H9 (cell line): Measurements from ENCODE around the gene ELAC2. TPM values are rescaled to one million over a fixed set of nuclear protein-coding genes. Genes with fewer than 3 reads are reported as not detected.

Source experiments
- DNase-seq: peaks from one replicate; pipeline ENCODE4 v3.0.0-alpha.2; 2017
- H2AFZ ChIP-seq: one replicate; pipeline ENCODE4 v1.6.1; 2013; ENCODE audit warnings: mild to moderate bottlenecking, low read length, control low read depth, moderate library complexity
- H2AK5ac ChIP-seq: 2 replicates; pipeline ENCODE4 v1.6.1; 2013; ENCODE audit warnings: low read length, control low read depth, mixed read lengths; ENCODE audit not compliant: insufficient read length
- H2BK120ac ChIP-seq: one replicate; pipeline ENCODE4 v1.6.1; 2013; ENCODE audit warnings: low read depth, mild to moderate bottlenecking, low read length, control low read depth, inconsistent platforms; ENCODE audit not compliant: poor library complexity, severe bottlenecking
- H2BK12ac ChIP-seq: 2 replicates; pipeline ENCODE4 v1.6.1; 2013; ENCODE audit warnings: low read length, control low read depth, mixed read lengths, low read depth; ENCODE audit not compliant: insufficient read length
- H2BK15ac ChIP-seq: 2 replicates; pipeline ENCODE4 v1.6.1; 2013; ENCODE audit warnings: low read depth, low read length, control low read depth
- H2BK20ac ChIP-seq: one replicate; pipeline ENCODE4 v1.6.1; 2013; ENCODE audit warnings: low read depth, mild to moderate bottlenecking, low read length, control low read depth, inconsistent platforms; ENCODE audit not compliant: poor library complexity, severe bottlenecking
- H2BK5ac ChIP-seq: 2 replicates; pipeline ENCODE4 v1.6.1; 2013; ENCODE audit warnings: low read length, control low read depth, mixed read lengths; ENCODE audit not compliant: insufficient read length
- H3K14ac ChIP-seq: 2 replicates; pipeline ENCODE4 v1.6.1; 2013; ENCODE audit warnings: low read length, control low read depth; ENCODE audit not compliant: insufficient read depth
- H3K18ac ChIP-seq: 2 replicates; pipeline ENCODE4 v1.6.1; 2013; ENCODE audit warnings: low read depth, mild to moderate bottlenecking, mixed read lengths, low read length, control low read depth; ENCODE audit not compliant: insufficient read length
- H3K23ac ChIP-seq: 2 replicates; pipeline ENCODE4 v1.6.1; 2013; ENCODE audit warnings: low read length, control low read depth, mixed read lengths, low read depth; ENCODE audit not compliant: insufficient read length
- H3K23me2 ChIP-seq: 2 replicates; pipeline ENCODE4 v1.6.1; 2013; ENCODE audit warnings: low read depth, mild to moderate bottlenecking, mixed read lengths, low read length, control low read depth; ENCODE audit not compliant: insufficient read length, poor library complexity, severe bottlenecking
- H3K27ac ChIP-seq: 2 replicates; pipeline ENCODE4 v1.5.1; 2013; ENCODE audit warnings: low read length, control low read depth, mixed read lengths, low read depth; ENCODE audit not compliant: insufficient read length
- H3K27me3 ChIP-seq: 2 replicates; pipeline ENCODE4 v1.6.1; 2013; ENCODE audit warnings: low read length, control low read depth, inconsistent platforms; ENCODE audit not compliant: insufficient read depth
- H3K4ac ChIP-seq: 2 replicates; pipeline ENCODE4 v1.6.1; 2013; ENCODE audit warnings: low read depth, mild to moderate bottlenecking, control low read depth, inconsistent platforms, low read length, moderate library complexity
- H3K4me1 ChIP-seq: 2 replicates; pipeline ENCODE4 v1.6.1; 2013; ENCODE audit warnings: low read length, control low read depth, inconsistent platforms; ENCODE audit not compliant: insufficient read depth
- H3K4me2 ChIP-seq: 2 replicates; pipeline ENCODE4 v1.6.1; 2013; ENCODE audit warnings: low read length, control low read depth, mixed read lengths; ENCODE audit not compliant: insufficient read length, insufficient read depth
- H3K56ac ChIP-seq: 2 replicates; pipeline ENCODE4 v1.6.1; 2013; ENCODE audit warnings: low read depth, mild to moderate bottlenecking, mixed read lengths, low read length, control low read depth; ENCODE audit not compliant: insufficient read length
- H3K79me1 ChIP-seq: 2 replicates; pipeline ENCODE4 v1.6.1; 2013; ENCODE audit warnings: low read depth, mild to moderate bottlenecking, moderate library complexity, low read length, control low read depth, inconsistent platforms; ENCODE audit not compliant: insufficient read depth, poor library complexity, severe bottlenecking
- H3K79me2 ChIP-seq: 2 replicates; pipeline ENCODE4 v1.6.1; 2013; ENCODE audit warnings: low read length, control low read depth, inconsistent platforms; ENCODE audit not compliant: insufficient read depth
- H3K9ac ChIP-seq: 2 replicates; pipeline ENCODE4 v1.6.1; 2013; ENCODE audit warnings: low read length, control low read depth, mixed read lengths; ENCODE audit not compliant: insufficient read length; ENCODE audit errors: extremely low read depth
- H3K9me3 ChIP-seq: one replicate; pipeline ENCODE4 v1.6.1; 2013; ENCODE audit warnings: low read depth, low read length, inconsistent platforms; ENCODE audit not compliant: control insufficient read depth
- H3T11ph ChIP-seq: one replicate; pipeline ENCODE4 v1.6.1; 2013; ENCODE audit warnings: mild to moderate bottlenecking, low read length, control low read depth, inconsistent platforms
- H4K20me1 ChIP-seq: one replicate; pipeline ENCODE4 v1.6.1; 2013; ENCODE audit not compliant: control insufficient read depth, insufficient read length, insufficient read depth
- H4K5ac ChIP-seq: 2 replicates; pipeline ENCODE4 v1.6.1; 2013; ENCODE audit warnings: low read depth, mild to moderate bottlenecking, mixed read lengths, low read length, control low read depth; ENCODE audit not compliant: insufficient read length
- H4K8ac ChIP-seq: replicated peaks from 2 replicates; pipeline ENCODE4 v1.6.1; 2013; ENCODE audit warnings: low read length, control low read depth, mixed read lengths, low read depth; ENCODE audit not compliant: insufficient read length
- H4K91ac ChIP-seq: 2 replicates; pipeline ENCODE4 v1.6.1; 2013; ENCODE audit warnings: low read depth, mild to moderate bottlenecking, moderate library complexity, mixed read lengths, low read length, control low read depth; ENCODE audit not compliant: insufficient read length
- H3K27ac Mint-ChIP-seq, 3 experiments: 2 replicates in 2 of 3; 3 replicates in 1 of 3; pipeline ENCODE4 v1.8.0; 2020 to 2021; ENCODE audit warnings: mixed read lengths in 3 of 3, mild to moderate bottlenecking in 1 of 3, moderate library complexity in 1 of 3
- H3K27me3 Mint-ChIP-seq: 2 replicates; pipeline ENCODE4 v1.8.0; 2021; ENCODE audit warnings: low read depth, mild to moderate bottlenecking, moderate library complexity, mixed read lengths
- H3K36me3 Mint-ChIP-seq, 3 experiments: 2 replicates in 2 of 3; 3 replicates in 1 of 3; pipeline ENCODE4 v1.8.0; 2020 to 2021; ENCODE audit warnings: low read depth in 3 of 3, mixed read lengths in 3 of 3; ENCODE audit not compliant: insufficient read depth in 1 of 3
- H3K4me1 Mint-ChIP-seq, 2 experiments: 2 replicates each; pipeline ENCODE4 v1.8.0; 2020; ENCODE audit warnings: mixed read lengths in 2 of 2
- H3K4me3 Mint-ChIP-seq, 2 experiments: 2 replicates in 1 of 2; 3 replicates in 1 of 2; pipeline ENCODE4 v1.8.0; 2020 to 2021; ENCODE audit warnings: mild to moderate bottlenecking in 2 of 2, mixed read lengths in 2 of 2, moderate library complexity in 1 of 2
- H3K9me3 Mint-ChIP-seq, 2 experiments: 2 replicates in 1 of 2; 3 replicates in 1 of 2; pipeline ENCODE4 v1.8.0; 2020; ENCODE audit warnings: mild to moderate bottlenecking in 2 of 2, mixed read lengths in 2 of 2, moderate library complexity in 1 of 2
- WGBS: extraction: QIAGEN DNeasy Blood & Tissue Kit; methylation state at CpG from one replicate; pipeline ENCODE4 v1.1.7; 2013; ENCODE audit warnings: missing lambda C conversion rate, low lambda C conversion rate, mixed read lengths; ENCODE audit not compliant: insufficient read length; ENCODE audit errors: extremely low coverage; 5-methylcytosine and 5-hydroxymethylcytosine counted together
- total RNA-seq: library from RNA; stranded (reverse); gene quantifications from 2 replicates; pipeline ENCODE4 v1.2.1, GENCODE V29; 2021
- TF ChIP-seq, protein P1 (sequence below): fragments of 200-600 bp; sonication (generic); conservative IDR thresholded peaks from 3 replicates; pipeline ENCODE4 v1.8.0; 2021; ENCODE audit warnings: antibody characterized with exemption, mild to moderate bottlenecking

ELAC2 gene
- total RNA-seq, 1 experiment from 2014 or later, result 90.7 TPM

- no peak overlapping the region for H3K4me2 ChIP-seq
- H3K79me2 ChIP-seq, result no peaks in the 10 kb centered on the region
- H3K23me2 ChIP-seq, result no peaks in the 10 kb centered on the region
- H3K4me1 ChIP-seq, result 0 out of 2 replicates have a peak, but pooled peaks cover 4% of the 10 kb centered on the region
- H3K23ac ChIP-seq, result no peak overlapping the region
- H2BK20ac ChIP-seq, result no peak overlapping the region
- H3K9ac ChIP-seq, result no peak overlapping the region
- no peaks in the 10 kb centered on the region for H3K27me3 ChIP-seq
- no peak overlapping the region for H2BK120ac ChIP-seq
- no peak overlapping the region for H3K27ac ChIP-seq
- no peak overlapping the region for H2BK12ac ChIP-seq
- no peaks in the 10 kb centered on the region for H4K20me1 ChIP-seq
- no peak overlapping the region for H3K18ac ChIP-seq
- no peak overlapping the region for H4K8ac ChIP-seq
- no peak overlapping the region for H2BK5ac ChIP-seq
- WGBS, result no CpG with 5 or more reads among the region's 3 CpGs
- Mint-ChIP-seq H3K27me3 (no peaks in the 10 kb centered on the region), H3K4me1 (peaks cover 6 to 10% of the 10 kb centered on the region in 2 experiments), H3K9me3 (no peaks in the 10 kb centered on the region; a peak in 1 of 5 replicates), H3K27ac (no peak overlapping the region; a peak in 1 of 7 replicates), H3K4me3 (no peak overlapping the region), H3K36me3 (peaks cover 0 to 10% (median 10%) of the 10 kb centered on the region in 3 experiments)
- H3K79me1 ChIP-seq, result no peaks in the 10 kb centered on the region
- no peak overlapping the region for H4K91ac ChIP-seq
- no peak overlapping the region for H2AK5ac ChIP-seq
- H3K9me3 ChIP-seq, result no peaks in the 10 kb centered on the region
- no peak overlapping the region for H2AFZ ChIP-seq
- H3K56ac ChIP-seq, result no peak overlapping the region
- no peak overlapping the region for H3T11ph ChIP-seq
- TF ChIP-seq, protein P1, sequence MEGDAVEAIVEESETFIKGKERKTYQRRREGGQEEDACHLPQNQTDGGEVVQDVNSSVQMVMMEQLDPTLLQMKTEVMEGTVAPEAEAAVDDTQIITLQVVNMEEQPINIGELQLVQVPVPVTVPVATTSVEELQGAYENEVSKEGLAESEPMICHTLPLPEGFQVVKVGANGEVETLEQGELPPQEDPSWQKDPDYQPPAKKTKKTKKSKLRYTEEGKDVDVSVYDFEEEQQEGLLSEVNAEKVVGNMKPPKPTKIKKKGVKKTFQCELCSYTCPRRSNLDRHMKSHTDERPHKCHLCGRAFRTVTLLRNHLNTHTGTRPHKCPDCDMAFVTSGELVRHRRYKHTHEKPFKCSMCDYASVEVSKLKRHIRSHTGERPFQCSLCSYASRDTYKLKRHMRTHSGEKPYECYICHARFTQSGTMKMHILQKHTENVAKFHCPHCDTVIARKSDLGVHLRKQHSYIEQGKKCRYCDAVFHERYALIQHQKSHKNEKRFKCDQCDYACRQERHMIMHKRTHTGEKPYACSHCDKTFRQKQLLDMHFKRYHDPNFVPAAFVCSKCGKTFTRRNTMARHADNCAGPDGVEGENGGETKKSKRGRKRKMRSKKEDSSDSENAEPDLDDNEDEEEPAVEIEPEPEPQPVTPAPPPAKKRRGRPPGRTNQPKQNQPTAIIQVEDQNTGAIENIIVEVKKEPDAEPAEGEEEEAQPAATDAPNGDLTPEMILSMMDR, result no peak
- H4K5ac ChIP-seq, result no peak overlapping the region
- DNase-seq, result no peak
- H3K14ac ChIP-seq, result no peak overlapping the region
- H3K4ac ChIP-seq, result no peak overlapping the region
- H2BK15ac ChIP-seq, result no peak overlapping the region
Measured at GRCh38 chr17:12965988-12966387, 51.8 kb downstream of the ELAC2 start.
